Hepatic stellate cell (primary cell): ENCODE results near the gene TRIM34.
A peak's percentile ranks its signal among the peaks of the same experiment; 100 is the strongest.
"Not testable (repeated sequence)": the region's sequence is repeated elsewhere in the genome, so short reads cannot be mapped to it uniquely, and the experiment has no call there.

Source experiments
- DNase-seq: peaks from one replicate; pipeline ENCODE4 v3.0.0; 2011; ENCODE audit warnings: low spot score

Gene TRIM34

GRCh38 chr11:5624489-5625279 lies at the start of gene TRIM34:
TSS of gene TRIM34 (plus strand) at chr11:5625001. CDS start at chr11:5632332, 7,331 bp downstream.
- DNase-seq, result peak; percentile 89

DNA sequence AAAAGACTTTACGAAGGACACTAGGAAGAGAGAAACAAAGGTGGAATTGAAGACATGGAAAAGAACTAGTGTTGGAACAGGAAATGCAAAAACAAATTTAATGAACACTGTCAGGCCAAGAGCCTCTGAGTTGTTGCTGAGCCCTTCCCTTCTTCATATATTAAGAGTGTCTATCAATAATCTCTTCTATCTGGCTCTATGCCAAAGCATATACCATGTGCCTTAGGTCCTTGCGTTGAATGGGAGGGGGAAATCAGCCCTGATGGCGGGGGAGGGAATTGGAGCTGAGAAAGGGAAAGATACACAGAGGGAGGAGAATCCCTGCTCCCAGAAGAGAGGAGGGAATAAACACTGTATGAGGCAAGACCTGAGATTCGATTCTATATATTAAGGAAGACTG lies 49.6 kb upstream of the TRIM34 start:
- no peak for DNase-seq

DNA sequence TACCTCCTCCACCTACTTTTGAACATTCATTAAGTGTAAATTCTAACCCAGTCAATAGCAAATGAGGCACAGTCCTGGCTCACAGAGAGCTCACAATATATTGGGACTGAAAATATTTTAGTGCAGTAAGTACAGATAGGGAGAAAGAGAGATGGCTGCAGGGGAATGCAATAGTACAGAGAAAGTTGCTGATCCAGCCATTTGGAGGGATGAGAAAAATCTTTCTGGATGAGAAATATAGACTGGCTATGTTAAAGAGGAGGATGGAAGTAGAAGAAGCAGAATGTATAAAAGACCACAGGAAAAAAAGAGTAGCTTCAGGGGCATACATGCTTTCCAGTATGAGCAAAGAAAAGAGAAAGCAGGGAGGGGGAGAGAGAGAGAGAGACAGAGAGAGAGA lies 47.7 kb upstream of the TRIM34 start:
- no peak for DNase-seq

- no peak for DNase-seq
Measured at GRCh38 chr11:5580577-5580976, 44.2 kb upstream of the TRIM34 start, which contains the start of gene OR52B6. TSS of gene OR52B6 (plus strand) at chr11:5580877. CDS start at chr11:5580877, 0 bp downstream.

DNA sequence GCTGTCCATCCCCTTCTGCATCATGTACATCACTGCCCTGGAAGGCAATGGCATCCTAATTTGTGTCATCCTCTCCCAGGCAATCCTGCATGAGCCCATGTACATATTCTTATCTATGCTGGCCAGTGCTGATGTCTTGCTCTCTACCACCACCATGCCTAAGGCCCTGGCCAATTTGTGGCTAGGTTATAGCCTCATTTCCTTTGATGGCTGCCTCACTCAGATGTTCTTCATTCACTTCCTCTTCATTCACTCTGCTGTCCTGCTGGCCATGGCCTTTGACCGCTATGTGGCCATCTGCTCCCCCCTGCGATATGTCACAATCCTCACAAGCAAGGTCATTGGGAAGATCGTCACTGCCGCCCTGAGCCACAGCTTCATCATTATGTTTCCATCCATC lies 43.8 kb upstream of the TRIM34 start:
- DNase-seq, result no peak

DNA sequence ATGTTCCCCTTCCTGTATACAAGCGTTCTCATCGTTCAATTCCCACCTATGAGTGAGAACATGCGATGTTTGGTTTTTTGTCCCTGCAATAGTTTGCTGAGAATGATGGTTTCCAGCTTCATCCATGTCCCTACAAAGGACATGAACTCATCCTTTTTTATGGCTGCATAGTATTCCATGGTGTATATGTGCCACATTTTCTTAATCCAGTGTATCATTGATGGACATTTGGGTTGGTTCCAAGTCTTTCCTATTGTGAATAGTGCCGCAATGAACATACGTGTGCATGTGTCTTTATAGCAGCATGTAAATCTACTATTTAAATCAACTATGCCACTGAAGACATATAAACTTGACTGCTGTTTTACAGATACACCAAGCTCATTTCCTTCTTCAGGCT lies 40.3 kb upstream of the TRIM34 start:
- not testable (repeated sequence) for DNase-seq

DNA sequence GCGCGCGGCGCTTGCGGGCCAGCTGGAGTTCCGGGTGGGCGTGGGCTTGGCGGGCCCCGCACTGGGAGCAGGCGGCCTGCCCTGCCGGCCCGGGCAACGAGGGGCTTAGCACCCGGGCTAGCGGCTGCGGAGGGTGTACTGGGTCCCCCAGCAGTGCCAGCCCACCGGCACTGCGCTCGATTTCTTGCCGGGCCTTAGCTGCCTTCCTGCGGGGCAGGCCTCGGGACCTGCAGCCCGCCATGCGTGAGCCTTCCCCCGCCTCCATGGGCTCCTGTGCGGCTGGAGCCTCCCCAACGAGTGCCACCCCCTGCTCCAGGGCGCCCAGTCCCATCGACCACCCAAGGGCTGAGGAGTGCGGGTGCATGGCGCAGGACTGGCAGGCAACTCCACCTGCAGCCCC lies 34.9 kb upstream of the TRIM34 start:
- not testable (repeated sequence) for DNase-seq

GRCh38 chr11:5591613-5592012 lies 33.2 kb upstream of the TRIM34 start:
- no peak for DNase-seq

DNA sequence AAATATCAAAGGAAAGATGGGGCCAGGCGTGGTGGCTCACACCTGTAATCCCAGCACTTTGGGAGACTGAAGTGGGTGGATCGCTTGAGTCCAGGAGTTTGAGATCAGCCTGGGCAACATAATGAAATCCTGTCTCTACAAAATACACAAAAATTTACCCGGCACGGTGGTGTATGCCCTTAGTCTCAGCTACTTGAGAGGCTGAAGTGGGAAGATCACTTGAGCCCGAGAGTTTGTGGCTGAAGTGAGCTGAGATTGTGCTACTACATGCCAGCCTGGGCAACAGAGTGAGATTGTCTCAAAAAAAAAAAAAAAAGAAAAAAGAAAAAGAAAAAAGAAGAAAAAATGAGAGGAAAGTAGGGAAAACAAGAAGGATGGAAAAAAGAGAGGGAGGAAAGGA lies 32.2 kb upstream of the TRIM34 start:
- DNase-seq, result no peak

DNA sequence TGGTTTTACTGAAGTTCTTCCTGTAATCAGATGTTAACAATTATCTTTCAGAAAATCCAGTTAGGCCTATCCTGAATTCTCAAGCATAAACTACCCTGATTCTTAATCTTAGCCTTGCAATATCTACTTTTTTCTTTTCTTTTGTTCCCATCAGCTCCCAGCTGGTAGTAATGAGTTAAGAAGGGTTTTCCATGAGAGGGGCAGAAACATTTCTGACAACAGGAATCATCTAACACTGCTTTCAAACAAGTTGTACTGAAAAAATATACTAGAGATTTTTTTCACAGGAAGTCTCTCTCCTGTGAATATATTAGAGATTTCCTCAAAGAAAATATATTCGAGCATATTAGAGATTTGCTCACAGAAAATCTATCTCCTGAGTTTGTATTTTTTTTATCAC lies 31.7 kb upstream of the TRIM34 start:
- DNase-seq, result no peak

DNA sequence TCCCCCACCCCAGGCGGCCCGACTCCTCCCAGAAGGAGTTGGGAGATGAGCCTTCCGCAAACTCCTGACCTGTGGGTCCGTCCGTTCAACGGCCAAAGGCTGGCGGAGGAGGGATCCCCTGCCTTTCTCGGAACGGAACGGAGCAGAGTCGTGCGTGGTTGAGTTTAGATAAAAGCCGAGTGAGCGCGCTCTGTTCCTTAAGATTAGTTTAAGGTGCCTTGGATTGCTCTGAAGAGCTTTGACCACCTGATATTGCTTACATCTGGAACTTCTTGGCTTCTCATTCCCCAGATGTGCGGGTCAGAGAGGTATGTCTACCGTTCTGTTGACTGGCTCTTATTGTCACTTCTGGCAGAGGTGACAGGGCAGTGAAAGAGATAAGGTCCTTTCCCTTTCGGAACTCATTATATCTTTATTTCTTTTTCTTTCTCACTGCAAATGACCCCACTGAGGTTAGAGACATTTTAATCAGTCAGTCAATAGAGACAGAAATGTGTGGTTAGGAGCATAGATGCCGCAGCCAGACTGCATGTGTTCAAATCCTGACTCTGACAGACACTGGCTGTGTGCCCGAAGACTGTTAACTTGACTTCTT lies 28.1 kb upstream of the TRIM34 start, which contains the start of gene TRIM6:
Gene TRIM6 (plus strand): TSS at position 31 of the 595 bp plus-strand sequence. CDS start 261 bp downstream, at position 292.
- DNase-seq, result peak; percentile 43

GRCh38 chr11:5597953-5598352 lies 26.8 kb upstream of the TRIM34 start:
- DNase-seq, result no peak

DNA sequence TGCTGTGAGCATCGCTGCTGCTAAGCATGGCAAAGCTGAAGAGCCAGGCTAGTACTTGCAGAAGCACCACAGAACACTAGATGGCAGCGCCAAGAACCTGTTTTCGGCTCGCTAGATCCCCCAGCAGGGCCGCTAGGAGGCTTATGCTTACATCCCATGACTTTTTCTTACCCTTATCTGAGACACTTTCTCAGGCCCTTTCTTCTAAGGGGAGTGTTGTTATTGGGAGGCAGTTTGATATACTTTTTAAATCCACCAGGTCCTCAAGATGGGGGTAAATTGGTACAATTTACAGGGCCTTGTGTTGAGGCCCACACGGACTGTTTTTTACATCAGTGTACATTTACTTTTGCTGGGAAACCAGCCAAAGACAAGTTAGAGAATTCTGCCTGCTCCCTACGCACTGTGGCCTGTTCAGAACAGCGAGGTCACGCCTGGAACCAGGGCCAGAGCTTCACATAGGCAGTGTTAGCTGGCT lies 24.4 kb upstream of the TRIM34 start:
- DNase-seq, result peak; percentile 82

DNA sequence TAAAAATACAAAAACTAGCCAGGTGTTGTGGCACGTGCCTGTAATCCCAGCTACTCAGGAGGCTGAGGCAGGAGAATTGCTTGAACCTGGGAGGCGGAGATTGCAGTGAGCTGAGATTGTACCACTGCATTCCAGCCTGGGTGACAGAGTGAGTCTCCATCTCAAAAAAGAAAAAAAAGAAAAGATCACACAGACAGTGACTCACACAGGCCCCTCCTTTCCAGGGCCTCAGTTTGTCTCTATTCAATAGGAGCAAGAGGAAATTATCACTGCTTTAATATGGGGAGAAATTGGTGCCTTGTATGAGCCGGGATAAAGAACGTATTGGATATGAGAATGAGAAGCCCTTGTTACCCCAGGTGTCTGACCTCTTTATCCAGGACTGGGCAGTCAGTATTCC lies 22.0 kb upstream of the TRIM34 start:
- not testable (repeated sequence) for DNase-seq

GRCh38 chr11:5603326-5603725 lies 21.5 kb upstream of the TRIM34 start:
- DNase-seq, result no peak

- no peak for DNase-seq
Measured at GRCh38 chr11:5604896-5605295, 19.9 kb upstream of the TRIM34 start.

GRCh38 chr11:5605849-5606248 lies 19.0 kb upstream of the TRIM34 start:
- peak; percentile 47 for DNase-seq

DNA sequence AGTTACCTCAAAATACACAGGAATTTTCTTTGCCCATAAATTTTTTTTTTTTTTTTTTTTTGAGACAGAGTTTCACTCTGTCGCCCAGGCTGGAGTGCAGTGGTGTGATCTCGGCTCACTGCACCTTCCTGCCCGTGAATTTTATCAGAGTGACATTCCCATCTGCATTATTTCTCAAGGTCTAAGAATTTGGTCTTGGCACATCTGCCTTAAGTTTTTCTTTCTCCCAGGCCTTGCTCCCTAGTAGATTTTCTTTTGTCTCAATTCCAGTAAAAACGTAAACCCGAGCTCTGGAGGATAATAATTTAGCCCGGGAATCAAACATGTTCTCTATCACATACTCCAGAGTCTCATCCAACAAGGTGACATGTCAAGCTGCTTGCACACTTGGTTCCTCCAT lies 16.0 kb upstream of the TRIM34 start:
- no peak for DNase-seq

DNA sequence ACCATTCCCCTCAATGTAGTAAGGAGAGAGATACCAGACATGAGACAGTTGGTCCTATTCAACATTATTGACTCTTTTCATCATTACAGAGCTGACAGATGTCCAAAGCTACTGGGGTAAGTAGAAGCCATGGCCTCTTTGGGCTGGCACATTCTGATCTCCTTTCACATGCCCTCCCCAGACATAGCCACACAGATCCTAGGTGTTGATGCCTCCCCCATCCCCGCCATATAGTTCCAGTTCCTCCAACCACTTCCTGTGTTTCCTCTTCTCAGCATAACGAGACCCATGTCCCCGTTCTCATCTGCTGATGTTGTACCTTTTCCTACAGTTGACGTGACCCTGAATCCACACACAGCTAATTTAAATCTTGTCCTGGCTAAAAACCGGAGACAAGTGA lies 14.4 kb upstream of the TRIM34 start:
- DNase-seq, result no peak

- no peak for DNase-seq
Measured at GRCh38 chr11:5611627-5612026, 13.2 kb upstream of the TRIM34 start.

GRCh38 chr11:5618807-5619206 lies 6.0 kb upstream of the TRIM34 start:
- DNase-seq, result peak; percentile 60

- DNase-seq, result peak; percentile 87
Measured at GRCh38 chr11:5620651-5621521, 3.9 kb upstream of the TRIM34 start.
